Hindlimb muscle (tissue), 1 donor: ENCODE measurements around the gene HSD3B7. TPM values are rescaled to one million over a fixed set of nuclear protein-coding genes. Genes with fewer than 3 reads are reported as not detected.
A peak's percentile ranks its signal among the peaks of the same experiment; 100 is the strongest.

Experiments
- DNase-seq: peaks from one replicate; pipeline ENCODE4 v3.0.0-alpha.2; 2013
- polyA plus RNA-seq: library from polyadenylated mRNA; unstranded; fragments of 120-200 nt; gene quantifications from one replicate; pipeline ENCODE4 v1.2.1, GENCODE V29; 2013; ENCODE audit not compliant: insufficient read length

HSD3B7 gene
- polyA plus RNA-seq, 1 donor: 12.6 TPM

DNA sequence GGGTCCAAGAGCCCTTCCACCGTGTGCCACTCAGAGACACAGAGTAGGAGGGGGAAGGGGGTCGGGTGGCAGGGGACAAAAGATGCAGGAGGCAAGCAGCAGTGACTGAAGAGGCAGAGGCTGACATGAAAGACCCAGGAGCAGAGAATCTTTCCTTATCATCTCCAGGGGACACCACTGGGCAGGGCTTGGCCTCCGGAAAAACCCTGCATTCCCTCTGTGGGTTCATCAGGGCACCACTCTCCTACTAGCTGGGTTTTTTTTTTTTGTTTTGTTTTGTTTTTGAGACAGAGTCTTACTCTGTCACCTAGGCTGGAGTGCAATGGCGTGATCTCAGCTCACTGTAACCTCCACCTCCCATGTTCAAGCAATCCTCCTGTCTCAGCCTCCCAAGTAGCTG, 46.3 kb downstream of the HSD3B7 start:
- no peak for DNase-seq

DNA sequence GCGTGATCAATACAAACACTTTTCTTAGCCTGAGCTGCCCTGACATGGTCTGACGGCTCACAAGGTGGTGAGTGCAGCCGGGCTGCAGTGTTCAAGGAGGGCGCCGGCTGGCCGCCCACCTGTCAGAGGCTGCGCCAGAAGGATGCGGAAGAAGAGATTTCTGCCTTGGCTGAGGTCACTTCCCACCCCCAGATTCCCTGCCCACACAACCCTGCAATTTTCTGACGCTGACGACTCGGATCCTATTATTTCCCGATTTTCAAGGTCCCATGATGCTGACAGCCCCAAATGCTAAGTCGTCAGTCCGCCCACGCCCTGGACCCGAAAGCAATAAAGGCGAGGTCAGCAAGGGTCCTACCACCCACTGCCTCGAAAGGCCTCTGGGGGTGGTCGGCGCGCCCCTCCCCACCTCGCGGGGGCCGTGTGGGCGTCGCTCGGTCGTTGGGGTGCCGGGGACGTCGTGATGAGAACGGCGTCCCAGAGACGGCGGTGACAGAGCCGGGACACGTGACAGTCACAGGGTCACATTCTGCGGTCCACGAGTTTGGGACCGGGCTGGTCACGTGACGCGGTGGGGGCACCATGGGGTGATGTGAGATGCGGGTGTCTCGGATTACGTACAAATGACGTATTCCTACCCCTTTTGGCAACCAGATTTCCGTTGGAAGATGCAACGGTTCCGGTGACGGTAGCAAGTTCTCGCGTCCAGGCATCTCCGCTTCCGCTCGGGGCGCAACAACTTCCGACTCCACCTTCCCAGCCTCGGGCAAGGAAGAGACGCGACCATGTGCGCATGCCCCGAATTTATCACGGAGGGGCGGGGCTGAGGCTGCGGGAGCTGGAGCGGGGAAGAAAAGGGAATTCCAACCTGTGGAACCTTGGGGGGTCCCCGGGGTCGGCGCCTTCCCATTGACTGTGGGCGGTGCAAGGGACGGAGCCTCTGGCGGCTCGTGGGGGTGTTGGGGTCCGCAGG, 48.0 kb downstream of the HSD3B7 start, which contains the start of gene STX4:
TSS of gene STX4 (plus strand) at position 823 of the 973 bp plus-strand sequence. CDS start 248 bp downstream, outside the sequence.
- peak; percentile 97 for DNase-seq

DNA sequence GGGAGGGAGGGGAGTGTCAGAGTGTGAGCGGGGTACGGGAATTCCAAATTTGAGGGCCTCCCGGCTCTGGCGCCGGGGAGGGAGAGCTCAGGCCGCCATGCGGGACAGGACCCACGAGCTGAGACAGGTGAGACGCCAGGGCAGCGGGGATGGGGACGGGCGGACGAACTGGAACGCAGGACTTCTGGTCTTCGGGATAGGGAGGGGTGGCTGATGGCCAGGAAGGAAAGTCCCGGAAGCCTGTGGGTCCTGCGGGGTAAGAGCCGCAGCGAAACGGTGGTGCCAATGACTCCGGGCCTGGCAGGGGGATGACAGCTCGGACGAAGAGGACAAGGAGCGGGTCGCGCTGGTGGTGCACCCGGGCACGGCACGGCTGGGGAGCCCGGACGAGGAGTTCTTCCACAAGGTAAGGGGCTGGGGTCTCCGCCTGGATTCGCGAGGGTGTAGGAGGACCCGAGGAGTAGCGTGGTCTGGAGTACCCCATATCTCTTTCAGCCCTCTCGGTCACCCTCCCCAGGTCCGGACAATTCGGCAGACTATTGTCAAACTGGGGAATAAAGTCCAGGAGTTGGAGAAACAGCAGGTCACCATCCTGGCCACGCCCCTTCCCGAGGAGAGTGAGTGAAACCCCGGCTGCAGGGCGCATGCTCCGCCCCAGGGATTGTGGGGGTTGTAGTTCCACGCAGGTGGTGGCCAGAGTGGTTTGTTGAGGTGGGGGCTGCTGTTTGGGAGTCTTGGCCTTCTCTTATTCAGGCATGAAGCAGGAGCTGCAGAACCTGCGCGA, 48.9 kb downstream of the HSD3B7 start:
- DNase-seq: peak; percentile 90

DNA sequence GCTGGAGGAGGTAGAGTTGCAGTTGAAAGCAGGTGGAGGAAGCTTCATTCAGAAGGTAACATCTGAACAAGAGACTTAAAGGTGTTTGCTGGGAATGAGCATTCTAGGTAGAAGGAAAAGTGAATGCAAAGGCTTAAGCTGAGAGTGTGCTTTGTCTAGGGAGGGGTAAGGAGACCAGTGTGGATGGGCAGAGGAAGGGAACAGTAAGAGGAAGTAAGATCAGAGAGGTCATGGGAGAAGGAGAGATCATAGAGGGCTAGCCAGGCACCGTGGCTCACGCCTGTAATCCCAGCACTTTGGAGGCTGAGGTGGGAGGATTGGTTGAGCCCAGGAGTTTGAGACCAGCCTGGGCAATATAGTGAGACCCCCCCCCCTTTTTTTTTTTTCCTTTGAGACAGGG, 51.7 kb downstream of the HSD3B7 start:
- DNase-seq: no peak

Other genes with a start within 250 kb of the HSD3B7 start
- gene PHKG2, start 236.8 kb upstream of the HSD3B7 start, polyA plus RNA-seq: 13.6 TPM
- 2.6 TPM for gene CFAP119, start 223.1 kb upstream of the HSD3B7 start, polyA plus RNA-seq
- 52.3 TPM for gene RNF40, start 222.9 kb upstream of the HSD3B7 start, polyA plus RNA-seq
- gene ZNF629, start 198.0 kb upstream of the HSD3B7 start, polyA plus RNA-seq: 14.3 TPM
- 32.7 TPM for gene BCL7C, start 91.1 kb upstream of the HSD3B7 start, polyA plus RNA-seq
- gene CTF1, start 88.6 kb upstream of the HSD3B7 start, polyA plus RNA-seq: 13.5 TPM
- gene FBXL19, start 61.6 kb upstream of the HSD3B7 start, polyA plus RNA-seq: 10.3 TPM
- gene ORAI3, start 36.1 kb upstream of the HSD3B7 start, polyA plus RNA-seq: 9.8 TPM
- 15.1 TPM for gene SETD1A, start 27.5 kb upstream of the HSD3B7 start, polyA plus RNA-seq
- 1.2 TPM for gene STX1B, start 25.4 kb downstream of the HSD3B7 start, polyA plus RNA-seq
- 48.7 TPM for gene STX4, start 48.4 kb downstream of the HSD3B7 start, polyA plus RNA-seq
- 11.2 TPM for gene ZNF668, start 89.0 kb downstream of the HSD3B7 start, polyA plus RNA-seq
- gene ZNF646, start 89.2 kb downstream of the HSD3B7 start, polyA plus RNA-seq: 12.6 TPM
- 5.8 TPM for gene PRSS53, start 103.7 kb downstream of the HSD3B7 start, polyA plus RNA-seq
- 59.1 TPM for gene VKORC1, start 109.6 kb downstream of the HSD3B7 start, polyA plus RNA-seq
- gene BCKDK, start 123.2 kb downstream of the HSD3B7 start, polyA plus RNA-seq: 33.9 TPM
- 57.4 TPM for gene KAT8, start 132.5 kb downstream of the HSD3B7 start, polyA plus RNA-seq
- gene PRSS8, start 150.5 kb downstream of the HSD3B7 start, polyA plus RNA-seq: 0.48 TPM
- gene PRSS36, start 164.9 kb downstream of the HSD3B7 start, polyA plus RNA-seq: 2.0 TPM
- 398 TPM for gene FUS, start 194.9 kb downstream of the HSD3B7 start, polyA plus RNA-seq
- gene PYCARD, start 217.6 kb downstream of the HSD3B7 start, polyA plus RNA-seq: 9.1 TPM
- gene TRIM72, start 228.9 kb downstream of the HSD3B7 start, polyA plus RNA-seq: 98.3 TPM
- 2.3 TPM for gene PYDC1, start 231.9 kb downstream of the HSD3B7 start, polyA plus RNA-seq